Skeletal muscle tissue (tissue), 4 donors: ENCODE results near the gene LBHD2. TPM values are rescaled to one million over a fixed set of nuclear protein-coding genes. Genes with fewer than 3 reads are reported as not detected.
A peak's percentile ranks its signal among the peaks of the same experiment; 100 is the strongest.

ENCODE experiments used
- H3K27ac ChIP-seq: one replicate; pipeline ENCODE4 v1.7.0; 2013; ENCODE audit warnings: mild to moderate bottlenecking, low read depth, low read length, inconsistent platforms
- H3K27me3 ChIP-seq, 3 donors: one replicate each; pipeline ENCODE4 v1.7.0; 2013; ENCODE audit warnings: low read length in 3 of 3; ENCODE audit not compliant: control insufficient read depth in 3 of 3, insufficient read depth in 3 of 3
- H3K36me3 ChIP-seq, 3 donors: one replicate each; pipeline ENCODE4 v1.7.0; 2013; ENCODE audit warnings: low read length in 3 of 3; ENCODE audit not compliant: control insufficient read depth in 3 of 3, insufficient read depth in 3 of 3
- H3K4me1 ChIP-seq, 3 donors: one replicate each; pipeline ENCODE4 v1.7.0; 2013; ENCODE audit warnings: low read length in 3 of 3, mild to moderate bottlenecking in 3 of 3; ENCODE audit not compliant: control insufficient read depth in 3 of 3, insufficient read depth in 3 of 3
- H3K4me3 ChIP-seq, 3 donors: one replicate each; pipeline ENCODE4 v1.7.0; 2013; ENCODE audit warnings: low read length in 3 of 3
- H3K9ac ChIP-seq, 3 donors: one replicate each; pipeline ENCODE4 v1.7.0; 2013; ENCODE audit warnings: low read length in 3 of 3, mild to moderate bottlenecking in 3 of 3, moderate library complexity in 2 of 3, low read depth in 1 of 3
- H3K9me3 ChIP-seq, 3 donors: one replicate each; pipeline ENCODE4 v1.7.0; 2013; ENCODE audit warnings: low read length in 3 of 3; ENCODE audit not compliant: control insufficient read depth in 3 of 3
- total RNA-seq: library from RNA; depleted of rRNA; stranded (reverse); fragments of >200 nt; gene quantifications from one replicate; pipeline ENCODE4 v1.2.3, GENCODE V29; 2014
- donor health status: Osteomylitis.

LBHD2 gene
- total RNA-seq, 1 donor from 2014 or later, result not detected

- Histone ChIP-seq H3K27ac (peak overlapping the region; percentile 57), H3K36me3 (peaks cover 28 to 32% (median 30%) of the 10 kb centered on the region in 3 donors), H3K4me1 (peaks cover 5 to 19% (median 14%) of the 10 kb centered on the region in 3 donors), H3K4me3 (no peak overlapping the region), H3K27me3 (peaks cover 0 to 4% (median 0%) of the 10 kb centered on the region in 3 donors), H3K9me3 (no peaks in the 10 kb centered on the region), H3K9ac (peak overlapping the region in 2 of 3 donors; percentile 51 to 55)
Measured at GRCh38 chr14:103136388-103137271, 52.6 kb downstream of the LBHD2 start.

- no peak overlapping the region for H3K4me3 ChIP-seq
- peaks cover 23 to 25% (median 24%) of the 10 kb centered on the region in 3 donors for H3K36me3 ChIP-seq
- peaks cover 5 to 19% (median 17%) of the 10 kb centered on the region in 3 donors for H3K4me1 ChIP-seq
- peaks cover 0 to 10% (median 2%) of the 10 kb centered on the region in 3 donors for H3K27me3 ChIP-seq
- H3K9me3 ChIP-seq, result no peaks in the 10 kb centered on the region
- no peak overlapping the region for H3K27ac ChIP-seq
- H3K9ac ChIP-seq, result no peak overlapping the region
Measured at GRCh38 chr14:103137689-103138300, 53.8 kb downstream of the LBHD2 start.

- Histone ChIP-seq H3K9ac (peak overlapping the region in 1 of 3 donors; percentile 40), H3K27ac (no peak overlapping the region), H3K27me3 (peaks cover 2 to 15% (median 3%) of the 10 kb centered on the region in 3 donors), H3K4me3 (no peak overlapping the region), H3K9me3 (no peaks in the 10 kb centered on the region), H3K36me3 (peaks cover 16 to 17% (median 17%) of the 10 kb centered on the region in 3 donors), H3K4me1 (peaks cover 5 to 19% (median 17%) of the 10 kb centered on the region in 3 donors)
Measured at GRCh38 chr14:103138301-103139131, 54.5 kb downstream of the LBHD2 start.

- H3K27me3 ChIP-seq, result peaks cover 2 to 15% (median 3%) of the 10 kb centered on the region in 3 donors
Measured at GRCh38 chr14:103139132-103140025, 55.4 kb downstream of the LBHD2 start.

More at GRCh38 chr14:103139132-103140025, 55.4 kb downstream of the LBHD2 start:
- H3K4me3 ChIP-seq, result no peak overlapping the region
- H3K9me3 ChIP-seq, result no peaks in the 10 kb centered on the region
- no peak overlapping the region for H3K27ac ChIP-seq
- H3K9ac ChIP-seq, result peak overlapping the region in 1 of 3 donors; percentile 40
- peaks cover 5 to 19% (median 17%) of the 10 kb centered on the region in 3 donors for H3K4me1 ChIP-seq
- peaks cover 10 to 11% (median 10%) of the 10 kb centered on the region in 3 donors for H3K36me3 ChIP-seq

Other genes starting within 250 kb of the LBHD2 start
- 1.0 TPM for gene AMN, start 161.5 kb upstream of the LBHD2 start, total RNA-seq
- 50.1 TPM for gene CDC42BPB, start 26.7 kb upstream of the LBHD2 start, total RNA-seq
- 0.52 TPM for gene EXOC3L4, start 10.5 kb downstream of the LBHD2 start, total RNA-seq
- 21.9 TPM for gene TNFAIP2, start 39.3 kb downstream of the LBHD2 start, total RNA-seq